HCT116 (cell line): ENCODE results near the gene SH3GL1. TPM values are rescaled to one million over a fixed set of nuclear protein-coding genes. Genes with fewer than 3 reads are reported as not detected.

Experiments
- ATAC-seq: fragments of 200-7000 bp; cut with Tn5 transposase; 2 replicates; pipeline ENCODE4 v1.9.1; 2020; ENCODE audit warnings: mild to moderate bottlenecking, moderate library complexity
- BruUV-seq: library from RNA; stranded (reverse); fragments of 400-500 nt; replicated peaks from 2 replicates; lab custom pipeline; 2021; lab: Mats Ljungman, UMichigan
- CTCF ChIA-PET: fragments of 300-600 bp; sonication (Branson Sonifier 250); formaldehyde crosslinking; loops from one replicate; lab custom pipeline; 2021; ENCODE audit warnings: antibody characterized with exemption; lab: Charles Lee
- POLR2A ChIA-PET: fragments of 300-600, 350-600 bp; sonication (Branson Sonifier 250); formaldehyde crosslinking; loops from one replicate; lab custom pipeline; 2021; ENCODE audit warnings: antibody characterized with exemption; lab: Charles Lee
- RAD21 ChIA-PET, 2 experiments: fragments of 300-600 bp; sonication (Branson Sonifier 250); formaldehyde crosslinking; loops; one replicate each; lab custom pipeline; 2023; ENCODE audit warnings: low total read pairs in 2 of 2; ENCODE audit not compliant: uncharacterized antibody in 2 of 2, unreplicated experiment in 2 of 2, low non-redundant PET in 1 of 2; lab: Charles Lee
- DNase-seq: peaks from one replicate; pipeline ENCODE4 v3.0.0-alpha.2; 2010; ENCODE audit warnings: low read depth, low spot score
- H2AFZ ChIP-seq: fragments of 200-600 bp; shearing (Covaris generic), sonication (generic); 2 replicates; pipeline ENCODE4 v1.6.1; 2017; ENCODE audit warnings: low read depth, mixed run types, mixed read lengths, antibody characterized with exemption, low read length; ENCODE audit not compliant: poor library complexity, severe bottlenecking
- H3K27ac ChIP-seq: 2 replicates; pipeline ENCODE4 v1.5.1; 2012; ENCODE audit warnings: low read depth, low read length
- H3K27me3 ChIP-seq: fragments of 200-600 bp; sonication (generic); 2 replicates; pipeline ENCODE4 v1.6.1; 2016; ENCODE audit warnings: mixed run types, low read length, mixed read lengths; ENCODE audit not compliant: insufficient read depth
- H3K36me3 ChIP-seq, 2 experiments: fragments of 200-500 bp in 1 of 2; fragments of 200-600 bp in 1 of 2; sonication (Bioruptor generic) in 1 of 2; sonication (generic) in 1 of 2; 2 replicates each; pipeline versions ENCODE4 v1.5.1 to v1.6.1; 2014 to 2016; ENCODE audit warnings: low read length in 2 of 2, inconsistent platforms in 1 of 2, mixed read lengths in 1 of 2, mixed run types in 1 of 2; ENCODE audit not compliant: insufficient read depth in 2 of 2, control insufficient read depth in 1 of 2
- H3K4me1 ChIP-seq, 2 experiments: fragments of 200-600 bp in 1 of 2; sonication (generic) in 1 of 2; 2 replicates each; pipeline versions ENCODE4 v1.5.1 to v1.6.1; 2012 to 2017; ENCODE audit warnings: low read length in 2 of 2, inconsistent platforms in 1 of 2, mild to moderate bottlenecking in 1 of 2, mixed read lengths in 1 of 2, mixed run types in 1 of 2, moderate library complexity in 1 of 2; ENCODE audit not compliant: insufficient read depth in 2 of 2, control insufficient read depth in 1 of 2
- H3K4me2 ChIP-seq: fragments of 200-600 bp; sonication (generic); 2 replicates; pipeline ENCODE4 v1.6.1; 2017; ENCODE audit warnings: mixed run types, low read length, mixed read lengths
- H3K4me3 ChIP-seq, 2 experiments: fragments of 200-600 bp in 1 of 2; sonication (generic) in 1 of 2; replicated peaks in 1 of 2; 2 replicates each; pipeline ENCODE4 v1.5.1; 2011 to 2016; ENCODE audit warnings: low read length in 2 of 2, control low read depth in 1 of 2, low read depth in 1 of 2, mild to moderate bottlenecking in 1 of 2, mixed read lengths in 1 of 2, mixed run types in 1 of 2
- H3K79me2 ChIP-seq: fragments of 200-600 bp; sonication (generic); 2 replicates; pipeline ENCODE4 v1.6.1; 2017; ENCODE audit warnings: mild to moderate bottlenecking, mixed run types, low read length, moderate library complexity, mixed read lengths; ENCODE audit not compliant: insufficient read depth
- H3K9ac ChIP-seq: fragments of 200-600 bp; sonication (generic); 2 replicates; pipeline ENCODE4 v1.6.1; 2016; ENCODE audit warnings: low read length, mixed read lengths
- H3K9me2 ChIP-seq: fragments of 200-600 bp; sonication (generic), shearing (Covaris generic); 2 replicates; pipeline ENCODE4 v1.6.1; 2017; ENCODE audit warnings: mixed run types, mild to moderate bottlenecking, moderate library complexity; ENCODE audit not compliant: insufficient read depth
- H3K9me3 ChIP-seq, 2 experiments: fragments of 200-500 bp in 1 of 2; fragments of 200-600 bp in 1 of 2; sonication (Bioruptor generic) in 1 of 2; sonication (generic) in 1 of 2; 2 replicates each; pipeline ENCODE4 v1.6.1; 2014 to 2017; ENCODE audit warnings: low read length in 2 of 2, mixed read lengths in 2 of 2, inconsistent platforms in 1 of 2, low read depth in 1 of 2, mild to moderate bottlenecking in 1 of 2, mixed run types in 1 of 2, moderate library complexity in 1 of 2; ENCODE audit not compliant: control insufficient read depth in 1 of 2, insufficient read depth in 1 of 2
- H4K20me1 ChIP-seq: fragments of 200-600 bp; sonication (generic), shearing (Covaris generic); 2 replicates; pipeline ENCODE4 v1.6.1; 2017; ENCODE audit warnings: mixed run types, mild to moderate bottlenecking, moderate library complexity; ENCODE audit not compliant: insufficient read depth
- ATF3 ChIP-seq: IDR thresholded peaks from 2 replicates; pipeline ENCODE4 v1.6.1; 2012
- CEBPB ChIP-seq: IDR thresholded peaks from 2 replicates; pipeline ENCODE4 v1.6.1; 2012; ENCODE audit warnings: low read depth
- CTCF ChIP-seq, 3 experiments: fragments of 200-600 bp in 1 of 3; sonication (generic) in 1 of 3; IDR thresholded peaks in 2 of 3; conservative IDR thresholded peaks in 1 of 3; 2 replicates each; pipeline ENCODE4 v1.5.1; 2012 to 2017; ENCODE audit warnings: low read depth in 2 of 3, low read length in 2 of 3, antibody characterized with exemption in 1 of 3, borderline replicate concordance in 1 of 3, control low read depth in 1 of 3, mild to moderate bottlenecking in 1 of 3, mixed read lengths in 1 of 3, mixed run types in 1 of 3, moderate library complexity in 1 of 3; ENCODE audit not compliant: insufficient read depth in 1 of 3
- EGR1 ChIP-seq: IDR thresholded peaks from 2 replicates; pipeline ENCODE4 v1.6.1; 2012; ENCODE audit warnings: low read depth
- ELF1 ChIP-seq: IDR thresholded peaks from 2 replicates; pipeline ENCODE4 v1.6.1; 2012; ENCODE audit warnings: low read depth, borderline replicate concordance
- EZH2 ChIP-seq: fragments of 200-600 bp; sonication (generic); IDR thresholded peaks from 2 replicates; pipeline ENCODE4 v1.6.1; 2017; ENCODE audit warnings: antibody characterized with exemption, mixed run types
- EZH2phosphoT487 ChIP-seq: fragments of 200-600 bp; IDR thresholded peaks from 2 replicates; pipeline ENCODE4 v1.6.1; 2018; ENCODE audit warnings: antibody characterized with exemption, borderline replicate concordance
- FOSL1 ChIP-seq: IDR thresholded peaks from 2 replicates; pipeline ENCODE4 v1.6.1; 2012; ENCODE audit warnings: low read depth
- JUND ChIP-seq: IDR thresholded peaks from 2 replicates; pipeline ENCODE4 v1.6.1; 2012
- MAX ChIP-seq: IDR thresholded peaks from 2 replicates; pipeline ENCODE4 v1.6.1; 2012
- POLR2AphosphoS5 ChIP-seq: IDR thresholded peaks from 2 replicates; pipeline ENCODE4 v1.6.1; 2011; ENCODE audit warnings: mild to moderate bottlenecking, low read depth, low read length, moderate library complexity
- RAD21 ChIP-seq: IDR thresholded peaks from 2 replicates; pipeline ENCODE4 v1.6.1; 2012; ENCODE audit warnings: low read depth, mild to moderate bottlenecking
- REST ChIP-seq: IDR thresholded peaks from 2 replicates; pipeline ENCODE4 v1.6.1; 2012; ENCODE audit warnings: low read depth
- SP1 ChIP-seq: IDR thresholded peaks from 2 replicates; pipeline ENCODE4 v1.6.1; 2012; ENCODE audit warnings: low read depth
- SRF ChIP-seq: IDR thresholded peaks from 2 replicates; pipeline ENCODE4 v1.6.1; 2012; ENCODE audit warnings: low read depth
- TCF7L2 ChIP-seq: IDR thresholded peaks from 2 replicates; pipeline ENCODE4 v1.7.0; 2011; ENCODE audit warnings: borderline replicate concordance, inconsistent platforms; ENCODE audit not compliant: insufficient read depth, insufficient read length; ENCODE audit errors: extremely low read depth
- YY1 ChIP-seq: IDR thresholded peaks from 2 replicates; pipeline ENCODE4 v1.6.1; 2011; ENCODE audit warnings: low read length, low read depth, moderate library complexity, mild to moderate bottlenecking; ENCODE audit not compliant: insufficient replicate concordance; ENCODE audit errors: extremely low read depth
- ZBTB33 ChIP-seq: IDR thresholded peaks from 2 replicates; pipeline ENCODE4 v1.6.1; 2011; ENCODE audit warnings: mild to moderate bottlenecking, low read length, moderate library complexity; ENCODE audit not compliant: insufficient replicate concordance; ENCODE audit errors: extremely low read depth
- ZFX ChIP-seq: fragments of 450-650 bp; IDR thresholded peaks from 2 replicates; pipeline ENCODE4 v1.6.1; 2017
- ZNF274 ChIP-seq: fragments of 200-500 bp; sonication (Bioruptor generic); IDR thresholded peaks from 2 replicates; pipeline ENCODE4 v1.6.1; 2014; ENCODE audit warnings: mild to moderate bottlenecking, low read depth, low read length, inconsistent platforms
- intact Hi-C: fragments of 100-400 bp; cut with micrococcal nuclease; formaldehyde crosslinking; loops from 2 replicates; pipeline ENCODE4 v1.10.0; 2022
- total RNA-seq: library from RNA; stranded (reverse); gene quantifications from one replicate; pipeline ENCODE4 v1.2.1, GENCODE V29; 2021; ENCODE audit not compliant: unreplicated experiment

The SH3GL1 gene
- total RNA-seq, 1 experiment from 2014 or later, result 86.0 TPM

DNA sequence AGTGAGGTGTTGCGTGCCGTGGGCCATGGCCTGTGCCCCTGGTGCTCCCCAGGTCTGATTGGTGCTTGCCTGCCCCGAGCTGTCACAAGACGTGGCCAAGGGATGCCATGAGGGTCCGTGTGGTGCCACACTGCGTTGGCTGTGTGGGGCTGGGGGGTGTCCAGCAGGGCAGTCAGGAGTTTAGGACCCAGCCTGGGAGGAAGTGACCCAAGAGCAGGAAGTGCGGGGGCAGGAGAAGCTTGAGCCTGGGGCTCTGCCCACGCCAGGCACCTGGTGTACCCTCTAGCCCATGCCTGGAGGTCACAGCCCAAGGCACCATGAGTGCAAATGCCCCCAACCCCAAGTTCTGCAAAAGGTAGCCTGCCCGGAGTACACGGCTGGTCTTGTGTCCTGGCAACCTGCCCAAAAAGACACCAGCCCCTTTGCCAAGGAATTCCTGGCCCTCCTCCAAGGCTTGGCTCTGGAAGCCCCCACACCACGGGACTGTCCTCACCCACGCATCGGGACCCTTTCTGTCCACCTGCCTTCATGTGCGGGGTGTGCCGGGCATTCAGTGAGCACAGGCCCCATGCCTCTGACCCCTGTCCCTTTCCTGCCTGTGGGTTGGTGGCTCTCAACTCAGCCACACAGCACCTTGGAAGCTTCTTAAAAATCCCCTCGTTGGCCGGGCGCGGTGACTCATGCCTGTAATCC, 32.1 kb downstream of the SH3GL1 start:
- H3K79me2 ChIP-seq, result peaks cover 60% of the 10 kb centered on the region

More for the DNA sequence above, 32.1 kb downstream of the SH3GL1 start:
- RAD21 ChIA-PET, result no interaction called here
- no peaks in the 10 kb centered on the region for H3K9me2 ChIP-seq
- H3K9ac ChIP-seq, result no peak overlapping the region
- DNase-seq (no peak), ATAC-seq (no peak)
- H3K4me3 ChIP-seq, result no peak overlapping the region
- H4K20me1 ChIP-seq, result no peaks in the 10 kb centered on the region
- peak overlapping the region; percentile 22; the same call in 1 of the 2 replicates for H3K27ac ChIP-seq
- H3K4me1 ChIP-seq, result peaks cover 0 to 26% of the 10 kb centered on the region in 2 experiments
- H3K4me2 ChIP-seq, result no peak overlapping the region
- POLR2A ChIA-PET, result interaction anchor here (0.6 kb wide), 1 partner anchor 264 kb away, joined by 4 read pairs; no protein-coding TSS in a partner anchor
- CTCF ChIA-PET, result no interaction called here
- no peak overlapping the region for H2AFZ ChIP-seq
- TF ChIP-seq EZH2phosphoT487 (no peak), ZNF274 (no peak), YY1 (no peak), CEBPB (no peak), TCF7L2 (no peak), REST (no peak), FOSL1 (no peak), ZFX (no peak), ELF1 (no peak), RAD21 (no peak), ZBTB33 (no peak), SP1 (no peak), ATF3 (no peak), CTCF (IDR thresholded peaks at IDR 0.05 in 2 of 3, conservative IDR thresholded peaks at IDR 0.05 in 1 of 3; ENCODE audit: borderline replicate concordance in 1 of 3, insufficient read depth in 1 of 3, low read depth in 2 of 3, low read length in 2 of 3) (no peak), MAX (no peak), SRF (no peak), EGR1 (no peak), POLR2AphosphoS5 (no peak), EZH2 (no peak), JUND (no peak)
- intact Hi-C loops, result no loop called here
- H3K9me3 ChIP-seq, result no peaks in the 10 kb centered on the region
- BruUV-seq, result no TSS peak
- H3K36me3 ChIP-seq, result no peaks in the 10 kb centered on the region
- H3K27me3 ChIP-seq, result no peaks in the 10 kb centered on the region
